Type B pancreatic cell (in vitro differentiated cells): Measurements from ENCODE around the gene MYEOV. TPM values are rescaled to one million over a fixed set of nuclear protein-coding genes. Genes with fewer than 3 reads are reported as not detected.

Experiments
- DNase-seq: peaks from one replicate; pipeline ENCODE4 v3.0.0; 2021; ENCODE audit warnings: mixed read lengths; ENCODE audit not compliant: unreplicated experiment; ENCODE audit errors: extremely low spot score
- H3K27ac Mint-ChIP-seq: 2 replicates; pipeline ENCODE4 v1.8.0; 2021; ENCODE audit warnings: mild to moderate bottlenecking, mixed read lengths
- H3K27me3 Mint-ChIP-seq: 2 replicates; pipeline ENCODE4 v1.8.0; 2021; ENCODE audit warnings: mixed read lengths
- H3K36me3 Mint-ChIP-seq: 2 replicates; pipeline ENCODE4 v1.8.0; 2021; ENCODE audit warnings: mixed read lengths
- H3K4me1 Mint-ChIP-seq: one replicate; pipeline ENCODE4 v1.8.0; 2021; ENCODE audit warnings: mixed read lengths; ENCODE audit not compliant: unreplicated experiment
- H3K4me3 Mint-ChIP-seq: 2 replicates; pipeline ENCODE4 v1.8.0; 2021; ENCODE audit warnings: mild to moderate bottlenecking, mixed read lengths
- H3K9me3 Mint-ChIP-seq: 2 replicates; pipeline ENCODE4 v1.8.0; 2021; ENCODE audit warnings: mixed read lengths
- CTCF ChIP-seq: fragments of 200-600 bp; sonication (generic); conservative IDR thresholded peaks from 2 replicates; pipeline ENCODE4 v1.5.0; 2021; ENCODE audit warnings: antibody characterized with exemption, mild to moderate bottlenecking
- total RNA-seq: library from RNA; stranded (reverse); gene quantifications from 2 replicates; pipeline ENCODE4 v1.2.1, GENCODE V29; 2021; ENCODE audit warnings: low replicate concordance

Gene MYEOV
- total RNA-seq, 1 donor from 2014 or later, result 4.1 TPM

GRCh38 chr11:69317401-69318092, 23.6 kb downstream of the MYEOV start:
- peaks cover 7% of the 10 kb centered on the region for H3K27me3 Mint-ChIP-seq
- TF ChIP-seq CTCF, result no peak
- H3K4me1 Mint-ChIP-seq, result no peaks in the 10 kb centered on the region
- no peak overlapping the region for H3K27ac Mint-ChIP-seq
- H3K36me3 Mint-ChIP-seq, result peaks cover 3% of the 10 kb centered on the region
- H3K4me3 Mint-ChIP-seq, result no peak overlapping the region
- no peak for DNase-seq
- peaks cover 21% of the 10 kb centered on the region for H3K9me3 Mint-ChIP-seq

GRCh38 chr11:69318093-69318420, 24.1 kb downstream of the MYEOV start:
- Mint-ChIP-seq H3K27me3 (peaks cover 7% of the 10 kb centered on the region), H3K9me3 (peaks cover 21% of the 10 kb centered on the region), H3K36me3 (peaks cover 3% of the 10 kb centered on the region), H3K4me3 (no peak overlapping the region), H3K27ac (no peak overlapping the region), H3K4me1 (no peaks in the 10 kb centered on the region)
- no peak for TF ChIP-seq CTCF
- no peak for DNase-seq

GRCh38 chr11:69319255-69320106, 25.5 kb downstream of the MYEOV start:
- TF ChIP-seq CTCF, result no peak
- Mint-ChIP-seq H3K36me3 (peaks cover 3% of the 10 kb centered on the region), H3K27ac (no peak overlapping the region), H3K4me3 (no peak overlapping the region), H3K27me3 (peaks cover 7% of the 10 kb centered on the region), H3K4me1 (no peaks in the 10 kb centered on the region), H3K9me3 (peaks cover 21% of the 10 kb centered on the region)
- no peak for DNase-seq

GRCh38 chr11:69320326-69320725, 26.4 kb downstream of the MYEOV start:
- Mint-ChIP-seq H3K4me3 (no peak overlapping the region), H3K36me3 (peaks cover 3% of the 10 kb centered on the region), H3K27ac (no peak overlapping the region), H3K9me3 (peaks cover 21% of the 10 kb centered on the region), H3K27me3 (peaks cover 7% of the 10 kb centered on the region), H3K4me1 (no peaks in the 10 kb centered on the region)
- no peak for TF ChIP-seq CTCF
- DNase-seq, result no peak

- Mint-ChIP-seq H3K27me3 (peaks cover 7% of the 10 kb centered on the region), H3K4me1 (no peaks in the 10 kb centered on the region), H3K4me3 (no peak overlapping the region), H3K36me3 (peaks cover 3% of the 10 kb centered on the region), H3K27ac (no peak overlapping the region), H3K9me3 (peaks cover 21% of the 10 kb centered on the region)
- TF ChIP-seq CTCF, result no peak
- no peak for DNase-seq
Measured at GRCh38 chr11:69320756-69321741, 27.1 kb downstream of the MYEOV start.
